Measurements from ENCODE around the gene OBSL1. TPM values are rescaled to one million over a fixed set of nuclear protein-coding genes. Genes with fewer than 3 reads are reported as not detected.
A peak's percentile ranks its signal among the peaks of the same experiment; 100 is the strongest.

OBSL1 gene
- total RNA-seq, 4 donors from 2014 or later, result 85.0 to 135 (median 98.3) TPM

DNA sequence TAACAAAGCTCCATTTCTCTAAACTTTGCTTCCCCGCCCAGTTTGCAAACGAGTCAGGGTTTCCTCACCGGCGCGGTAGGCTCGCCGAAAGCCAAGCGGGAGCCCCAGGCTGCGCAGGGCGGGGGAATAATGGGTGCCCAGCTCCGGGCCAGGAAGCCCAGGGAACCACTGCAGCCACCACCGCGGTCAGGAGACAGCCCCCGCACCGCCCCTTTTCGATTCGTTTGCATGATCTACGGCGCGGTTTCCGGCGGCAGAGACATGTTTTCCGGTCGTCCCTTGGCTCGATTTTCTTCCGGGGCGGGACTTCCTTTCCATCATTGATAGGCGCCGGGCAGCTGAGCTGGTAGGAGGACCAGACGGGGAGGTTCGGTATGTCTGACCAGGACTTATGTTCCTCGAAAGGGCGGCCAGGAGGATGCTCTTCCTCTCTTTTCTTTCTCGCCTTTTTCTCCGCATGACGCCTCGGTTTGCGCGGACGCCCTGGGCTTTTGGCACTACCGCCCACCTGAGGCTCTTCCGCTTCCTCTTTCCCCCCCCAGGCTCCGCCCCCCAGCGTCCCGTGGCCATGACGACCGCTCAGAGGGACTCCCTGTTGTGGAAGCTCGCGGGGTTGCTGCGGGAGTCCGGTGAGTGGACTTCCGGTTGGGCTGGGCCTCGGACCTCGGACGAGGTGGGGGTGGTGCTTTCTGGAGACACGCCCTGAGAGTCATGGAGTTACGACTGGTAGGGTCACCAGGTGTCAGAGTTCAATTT is 26.4 kb upstream of the OBSL1 start, which contains the start of gene STK11IP:
Gene STK11IP, plus strand, starts transcription at position 306 of the 756 bp plus-strand sequence. Its CDS starts 263 bp downstream, at position 569.
- 0 to 1% methylated on average over 50 to 57 of the region's 57 CpGs for WGBS, 2 donors
- TF ChIP-seq, protein P1, sequence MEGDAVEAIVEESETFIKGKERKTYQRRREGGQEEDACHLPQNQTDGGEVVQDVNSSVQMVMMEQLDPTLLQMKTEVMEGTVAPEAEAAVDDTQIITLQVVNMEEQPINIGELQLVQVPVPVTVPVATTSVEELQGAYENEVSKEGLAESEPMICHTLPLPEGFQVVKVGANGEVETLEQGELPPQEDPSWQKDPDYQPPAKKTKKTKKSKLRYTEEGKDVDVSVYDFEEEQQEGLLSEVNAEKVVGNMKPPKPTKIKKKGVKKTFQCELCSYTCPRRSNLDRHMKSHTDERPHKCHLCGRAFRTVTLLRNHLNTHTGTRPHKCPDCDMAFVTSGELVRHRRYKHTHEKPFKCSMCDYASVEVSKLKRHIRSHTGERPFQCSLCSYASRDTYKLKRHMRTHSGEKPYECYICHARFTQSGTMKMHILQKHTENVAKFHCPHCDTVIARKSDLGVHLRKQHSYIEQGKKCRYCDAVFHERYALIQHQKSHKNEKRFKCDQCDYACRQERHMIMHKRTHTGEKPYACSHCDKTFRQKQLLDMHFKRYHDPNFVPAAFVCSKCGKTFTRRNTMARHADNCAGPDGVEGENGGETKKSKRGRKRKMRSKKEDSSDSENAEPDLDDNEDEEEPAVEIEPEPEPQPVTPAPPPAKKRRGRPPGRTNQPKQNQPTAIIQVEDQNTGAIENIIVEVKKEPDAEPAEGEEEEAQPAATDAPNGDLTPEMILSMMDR (IDR thresholded peaks at IDR 0.05), result no peak
- TF ChIP-seq EP300 (IDR thresholded peaks at IDR 0.05) (peak; percentile 59 to 92), POLR2A (IDR thresholded peaks at IDR 0.05) (peak; percentile 75 to 76)
- peak within 1 kb of the TSS; percentile 81 to 95 (median 90) for H3K27ac ChIP-seq

DNA sequence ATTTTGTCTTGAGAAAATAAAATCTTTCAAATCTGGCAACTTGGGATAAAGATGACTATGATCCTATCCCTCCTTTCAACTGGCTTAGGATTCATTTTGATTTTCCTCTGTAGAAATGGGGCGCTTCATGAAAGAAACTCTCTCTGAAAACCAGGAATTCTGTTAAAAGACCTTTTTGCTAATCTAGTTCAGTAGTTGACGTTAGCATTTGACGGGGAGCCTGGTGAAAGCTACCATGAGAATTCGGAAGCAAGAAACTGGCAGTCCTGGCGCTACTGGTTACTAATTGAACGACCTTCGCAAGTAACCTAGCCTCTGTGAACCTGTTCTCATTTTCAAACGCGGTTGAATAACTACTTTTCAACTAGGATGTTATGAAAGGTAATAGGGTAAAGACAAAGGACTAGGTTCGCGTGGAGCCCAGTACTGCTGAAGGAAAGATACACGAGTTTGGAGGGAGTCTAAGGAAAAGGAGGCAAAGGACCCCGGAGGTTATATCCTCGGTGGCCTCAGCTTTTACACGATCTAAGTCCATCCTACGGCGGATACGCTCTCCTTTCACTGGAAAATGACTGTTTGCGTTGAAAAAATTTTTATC is 25.7 kb upstream of the OBSL1 start:
- DNase-seq (ENCODE audit: low spot score in 2 of 2), result peak in 1 of 2 donors; percentile 6
- WGBS, 2 donors, result 5 to 9% methylated on average over 19 of the region's 19 CpGs
- H3K36me3 ChIP-seq, result peaks cover 0 to 12% (median 0%) of the 10 kb centered on the region in 3 donors
- H3K27me3 ChIP-seq, result no peaks in the 10 kb centered on the region
- peaks cover 0 to 34% (median 10%) of the 10 kb centered on the region in 4 donors for H3K4me1 ChIP-seq
- TF ChIP-seq, protein P1 (IDR thresholded peaks at IDR 0.05), result no peak
- TF ChIP-seq EP300 (IDR thresholded peaks at IDR 0.05) (no peak), POLR2A (IDR thresholded peaks at IDR 0.05) (no peak)
- H3K9me3 ChIP-seq, result no peaks in the 10 kb centered on the region
- peak overlapping the region; percentile 81 to 95 (median 90) for H3K27ac ChIP-seq
- H3K4me3 ChIP-seq, result peak overlapping the region; percentile 55 to 73 (median 66)

More for the DNA sequence above, 26.4 kb upstream of the OBSL1 start, which contains the start of gene STK11IP:
- Histone ChIP-seq H3K9me3 (no peaks in the 10 kb centered on the region), H3K4me1 (peaks cover 0 to 34% (median 10%) of the 10 kb centered on the region in 4 donors), H3K4me3 (peak within 1 kb of the TSS; percentile 55 to 73 (median 66)), H3K36me3 (peaks cover 0 to 18% (median 0%) of the 10 kb centered on the region in 3 donors), H3K27me3 (no peaks in the 10 kb centered on the region)
- DNase-seq (ENCODE audit: low spot score in 2 of 2), result peak; percentile 97 to 99

DNA sequence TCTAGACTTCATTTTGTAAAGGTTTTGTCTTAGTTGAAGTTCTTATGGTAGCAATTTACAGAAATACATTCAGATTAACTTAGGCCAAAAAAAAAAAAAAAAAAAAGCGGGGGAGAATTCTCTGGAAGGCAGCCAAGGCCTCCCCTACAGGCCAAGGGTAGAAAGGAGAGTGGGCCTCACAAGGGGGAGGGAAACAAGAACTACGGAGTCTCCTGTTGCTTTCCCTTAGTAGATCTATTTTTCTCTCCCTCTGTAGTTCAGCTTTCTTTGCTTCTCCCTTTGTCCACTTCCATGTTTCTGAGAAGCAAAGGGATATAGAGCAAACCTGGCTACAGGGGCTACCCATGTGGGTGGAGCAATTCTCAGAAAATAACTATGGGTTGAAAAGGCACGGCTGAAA is 23.9 kb upstream of the OBSL1 start:
- Histone ChIP-seq H3K4me1 (peaks cover 0 to 34% (median 10%) of the 10 kb centered on the region in 4 donors), H3K4me3 (no peak overlapping the region), H3K9me3 (no peaks in the 10 kb centered on the region), H3K36me3 (no peaks in the 10 kb centered on the region), H3K27me3 (no peaks in the 10 kb centered on the region), H3K27ac (peak overlapping the region in 3 of 4 donors; percentile 86 to 95 (median 94))
- no peak for DNase-seq (ENCODE audit: low spot score in 2 of 2)
- 9 to 14% methylated on average over 3 of the region's 3 CpGs for WGBS, 2 donors
- TF ChIP-seq, protein P1 (IDR thresholded peaks at IDR 0.05), result no peak
- TF ChIP-seq POLR2A (IDR thresholded peaks at IDR 0.05), result no peak
- TF ChIP-seq EP300 (IDR thresholded peaks at IDR 0.05), result peak in 1 of 2 donors; percentile 54

DNA sequence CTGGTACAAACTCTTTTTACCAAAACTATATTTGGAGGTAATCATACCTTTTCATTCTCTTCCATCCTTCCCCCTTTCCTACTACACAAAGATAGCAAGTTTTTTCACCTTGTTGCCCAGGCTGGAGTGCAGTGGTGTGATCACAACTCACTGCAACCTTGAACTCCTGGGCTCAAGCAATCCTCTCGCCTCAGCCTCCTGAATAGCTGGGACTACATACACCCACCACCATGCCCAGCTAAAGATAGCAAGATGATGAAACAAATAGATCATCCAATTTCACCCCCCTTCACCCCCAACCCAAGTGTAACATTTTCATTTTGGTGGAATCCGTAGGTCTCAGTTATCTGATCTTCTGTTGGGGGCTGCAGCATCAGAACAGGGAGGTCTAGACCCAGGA is 21.8 kb upstream of the OBSL1 start:
- no peak overlapping the region for H3K4me3 ChIP-seq
- DNase-seq (ENCODE audit: low spot score in 2 of 2), result no peak
- 89 to 95% methylated on average over 2 of the region's 2 CpGs for WGBS, 2 donors
- H3K9me3 ChIP-seq, result no peaks in the 10 kb centered on the region
- no peaks in the 10 kb centered on the region for H3K36me3 ChIP-seq
- peaks cover 0 to 22% (median 8%) of the 10 kb centered on the region in 4 donors for H3K4me1 ChIP-seq
- H3K27ac ChIP-seq, result peak overlapping the region in 1 of 4 donors; percentile 10
- H3K27me3 ChIP-seq, result no peaks in the 10 kb centered on the region
- TF ChIP-seq POLR2A (IDR thresholded peaks at IDR 0.05) (no peak), EP300 (IDR thresholded peaks at IDR 0.05) (no peak)
- TF ChIP-seq, protein P1 (IDR thresholded peaks at IDR 0.05), result no peak

DNA sequence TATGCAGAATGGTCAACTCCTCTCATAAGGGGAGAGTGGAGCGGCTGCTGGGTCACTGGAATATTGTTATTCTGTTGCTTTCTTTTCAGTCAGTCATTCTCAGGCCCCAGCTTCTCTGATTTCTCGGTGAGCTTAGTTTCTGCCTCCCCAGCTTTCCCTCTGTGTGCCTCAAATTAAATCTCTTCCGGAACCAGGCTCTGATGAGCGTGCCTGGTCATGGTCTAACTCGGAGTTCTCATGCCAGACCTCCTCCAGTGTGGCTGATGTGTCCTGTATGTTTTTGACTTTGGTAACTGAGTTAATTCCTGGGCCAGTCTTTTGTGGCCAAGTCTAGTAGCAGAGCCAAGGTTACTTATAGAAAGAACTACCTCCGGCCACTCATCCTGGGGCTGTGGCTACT is 21.4 kb upstream of the OBSL1 start:
- peak overlapping the region in 1 of 4 donors; percentile 10 for H3K27ac ChIP-seq
- no peaks in the 10 kb centered on the region for H3K36me3 ChIP-seq
- DNase-seq (ENCODE audit: low spot score in 2 of 2), result no peak
- no peaks in the 10 kb centered on the region for H3K27me3 ChIP-seq
- peaks cover 0 to 22% (median 8%) of the 10 kb centered on the region in 4 donors for H3K4me1 ChIP-seq
- no peak for TF ChIP-seq POLR2A (IDR thresholded peaks at IDR 0.05)
- TF ChIP-seq, protein P1 (IDR thresholded peaks at IDR 0.05), result no peak
- H3K9me3 ChIP-seq, result no peaks in the 10 kb centered on the region
- 62 to 68% methylated on average over 6 of the region's 6 CpGs for WGBS, 2 donors
- no peak overlapping the region for H3K4me3 ChIP-seq

All from tibial nerve (tissue), 4 donors.